H1 (cell line): ENCODE results near the gene PLCH2. TPM values are rescaled to one million over a fixed set of nuclear protein-coding genes. Genes with fewer than 3 reads are reported as not detected.

Source experiments
- BACH1 ChIP-seq: IDR thresholded peaks from 2 replicates; pipeline ENCODE4 v1.6.1; 2012; ENCODE audit warnings: low read length, improper control_type of control experiment
- HDAC6 ChIP-seq: IDR thresholded peaks from one replicate; pipeline ENCODE4 v1.7.1; 2012; ENCODE audit warnings: low read depth, mild to moderate bottlenecking, inconsistent platforms, low read length, moderate library complexity
- JUN ChIP-seq: IDR thresholded peaks from 2 replicates; pipeline ENCODE4 v1.6.1; 2011; ENCODE audit warnings: low read depth, mild to moderate bottlenecking, improper control_type of control experiment, low read length
- RNF2 ChIP-seq: fragments of 200-900, 300-1000 bp; sonication (generic); IDR thresholded peaks from 2 replicates; pipeline ENCODE4 v1.7.1; 2016; ENCODE audit warnings: borderline replicate concordance, low read depth, mild to moderate bottlenecking, antibody characterized with exemption, low read length; ENCODE audit not compliant: poor library complexity, severe bottlenecking; ENCODE audit errors: missing control alignments
- SP2 ChIP-seq: IDR thresholded peaks from 2 replicates; pipeline ENCODE4 v1.6.1; 2012; ENCODE audit warnings: mild to moderate bottlenecking, low read length, inconsistent platforms
- YY1 ChIP-seq: IDR thresholded peaks from 2 replicates; pipeline ENCODE4 v1.6.1; 2011; ENCODE audit warnings: low read depth, mild to moderate bottlenecking, low read length
- polyA plus RNA-seq, 7 experiments: library from polyadenylated mRNA; depleted of rRNA in 3 of 7; stranded (reverse) in 5 of 7; unstranded in 2 of 7; fragments of >200 nt in 5 of 7; fragments of 200-250 nt in 2 of 7; gene quantifications; 1 replicate in 5 of 7; 2 replicates in 1 of 7; 4 replicates in 1 of 7; pipeline versions ENCODE4 v1.2.1 to v1.2.3, GENCODE V29; 2011 to 2013; ENCODE audit warnings: missing spikeins in 2 of 7, mixed read lengths in 2 of 7
- total RNA-seq: library from RNA; stranded (reverse); fragmentation: NEBNext Ultra II Directional; extraction: Animal tissue kit (Norgen Biotek cat#: 25700); gene quantifications from 2 replicates; pipeline ENCODE4 v1.2.1, GENCODE V29; 2021

The PLCH2 gene
- total and polyA plus RNA-seq, 2 of the 8 experiments (the other 6 are each of a cell fraction or from before 2014, with no cell fraction given) = 0.14 to 0.19 TPM

- TF ChIP-seq RNF2 (no peak), HDAC6 (no peak), YY1 (no peak), SP2 (no peak), BACH1 (no peak), JUN (no peak)
Measured at GRCh38 chr1:2435091-2435490, 41.0 kb upstream of the PLCH2 start (continued).
